ENCODE results near the gene PHACTR1.
A peak's percentile ranks its signal among the peaks of the same experiment; 100 is the strongest.

Gene PHACTR1

DNA sequence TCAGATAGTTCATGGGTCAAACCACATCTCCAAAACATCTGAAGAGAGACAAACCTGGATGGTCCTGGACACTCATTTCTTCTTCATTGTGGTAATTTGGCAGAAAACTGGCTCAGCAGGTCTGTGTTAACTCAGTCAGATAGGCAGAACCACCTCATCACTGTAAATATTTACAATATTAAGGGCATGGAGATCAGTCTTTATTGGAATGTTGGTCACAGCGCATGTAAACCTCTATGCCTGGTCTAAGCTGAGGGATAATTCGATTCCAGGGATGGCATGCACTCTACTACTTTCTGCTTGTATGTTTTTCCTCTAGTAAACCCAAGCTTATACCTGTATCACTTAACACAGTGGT is 615.8 kb downstream of the PHACTR1 start:
- TF ChIP-seq, protein P1, sequence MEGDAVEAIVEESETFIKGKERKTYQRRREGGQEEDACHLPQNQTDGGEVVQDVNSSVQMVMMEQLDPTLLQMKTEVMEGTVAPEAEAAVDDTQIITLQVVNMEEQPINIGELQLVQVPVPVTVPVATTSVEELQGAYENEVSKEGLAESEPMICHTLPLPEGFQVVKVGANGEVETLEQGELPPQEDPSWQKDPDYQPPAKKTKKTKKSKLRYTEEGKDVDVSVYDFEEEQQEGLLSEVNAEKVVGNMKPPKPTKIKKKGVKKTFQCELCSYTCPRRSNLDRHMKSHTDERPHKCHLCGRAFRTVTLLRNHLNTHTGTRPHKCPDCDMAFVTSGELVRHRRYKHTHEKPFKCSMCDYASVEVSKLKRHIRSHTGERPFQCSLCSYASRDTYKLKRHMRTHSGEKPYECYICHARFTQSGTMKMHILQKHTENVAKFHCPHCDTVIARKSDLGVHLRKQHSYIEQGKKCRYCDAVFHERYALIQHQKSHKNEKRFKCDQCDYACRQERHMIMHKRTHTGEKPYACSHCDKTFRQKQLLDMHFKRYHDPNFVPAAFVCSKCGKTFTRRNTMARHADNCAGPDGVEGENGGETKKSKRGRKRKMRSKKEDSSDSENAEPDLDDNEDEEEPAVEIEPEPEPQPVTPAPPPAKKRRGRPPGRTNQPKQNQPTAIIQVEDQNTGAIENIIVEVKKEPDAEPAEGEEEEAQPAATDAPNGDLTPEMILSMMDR (IDR thresholded peaks at IDR 0.05; ENCODE audit: low read depth, low read length, missing control alignments), result no peak
- in situ Hi-C loops (cut with HindIII; ENCODE audit: low sequenced_read_pairs), result loop anchor here (10.0 kb wide), 1 partner anchor 408 kb away; no protein-coding TSS in a partner anchor

DNA sequence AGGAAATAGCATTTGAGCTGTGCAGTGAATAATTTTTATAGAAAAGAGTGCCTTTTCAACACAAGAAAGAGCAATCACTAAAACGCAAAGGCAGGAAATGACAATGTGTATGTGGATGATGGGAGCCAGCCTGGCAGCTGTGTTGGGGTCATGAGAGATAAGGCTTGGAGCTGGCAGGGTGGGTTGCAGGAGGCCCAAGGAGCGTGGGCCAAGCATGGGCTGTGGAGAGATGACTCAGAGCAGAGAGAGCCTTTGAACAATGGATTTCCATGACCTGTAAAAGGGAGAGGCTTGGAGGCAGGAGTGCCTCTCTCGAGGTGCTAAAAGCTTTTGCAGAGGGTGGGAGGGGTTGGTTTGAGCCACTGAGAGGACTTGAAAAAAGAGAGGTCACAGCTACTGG is 618.4 kb downstream of the PHACTR1 start:
- no peak overlapping the region for H3K4me3 ChIP-seq (ENCODE audit: low read depth, low read length)
- no peak for DNase-seq (ENCODE audit: low read depth)
- TF ChIP-seq, protein P1 (IDR thresholded peaks at IDR 0.05; ENCODE audit: low read depth, low read length, missing control alignments), result no peak
- in situ Hi-C loops (cut with HindIII; ENCODE audit: low sequenced_read_pairs), result loop anchor here (10.0 kb wide), 1 partner anchor 410 kb away; no protein-coding TSS in a partner anchor

More for the DNA sequence above, 615.8 kb downstream of the PHACTR1 start:
- H3K4me3 ChIP-seq (ENCODE audit: low read depth, low read length), result no peak overlapping the region
- DNase-seq (ENCODE audit: low read depth), result no peak

DNA sequence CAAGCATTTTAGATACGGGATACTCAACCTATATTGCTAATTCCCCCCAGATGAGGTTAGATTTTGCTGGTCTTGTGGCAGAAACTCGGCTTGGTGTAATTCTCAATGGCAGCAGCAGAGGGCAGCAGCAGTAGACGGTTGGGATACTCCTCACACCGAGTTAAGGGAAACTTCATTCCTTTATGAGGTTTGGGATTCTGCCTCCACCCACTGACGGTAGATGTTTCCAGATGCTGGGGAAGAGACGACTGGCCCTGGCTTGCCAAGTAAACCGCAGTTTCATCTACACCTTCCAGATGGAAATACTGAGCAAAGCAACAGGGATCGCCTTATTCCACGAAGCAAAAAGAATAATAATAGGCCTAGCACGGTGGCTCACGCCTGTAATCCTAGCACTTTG is 620.0 kb downstream of the PHACTR1 start:
- TF ChIP-seq, protein P1 (IDR thresholded peaks at IDR 0.05; ENCODE audit: low read depth, low read length, missing control alignments), result peak; percentile 90
- in situ Hi-C loops (cut with HindIII; ENCODE audit: low sequenced_read_pairs), result loop anchor here (10.0 kb wide), 1 partner anchor 412 kb away; no protein-coding TSS in a partner anchor
- H3K4me3 ChIP-seq (ENCODE audit: low read depth, low read length), result no peak overlapping the region
- DNase-seq (ENCODE audit: low read depth), result peak; percentile 93

DNA sequence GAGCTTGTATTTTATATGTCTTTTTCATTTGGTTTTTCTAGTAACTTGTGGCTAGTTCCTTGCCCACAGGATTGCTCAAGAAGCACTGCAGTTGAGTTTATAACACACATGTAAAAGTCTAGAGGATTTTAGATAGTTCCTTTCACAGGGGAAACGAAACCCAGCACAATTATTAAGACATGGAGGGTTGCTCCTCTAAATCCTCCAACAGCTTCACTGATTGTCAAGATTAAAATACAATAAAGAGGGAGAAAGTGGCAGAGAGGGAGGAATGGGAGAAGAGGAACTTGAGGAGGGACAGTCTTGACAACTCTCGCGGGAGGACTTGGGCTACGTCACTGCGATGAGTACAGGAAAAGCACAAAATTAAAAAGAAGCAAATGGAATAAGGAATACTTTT is 621.5 kb downstream of the PHACTR1 start:
- H3K4me3 ChIP-seq (ENCODE audit: low read depth, low read length), result no peak overlapping the region
- TF ChIP-seq, protein P1 (IDR thresholded peaks at IDR 0.05; ENCODE audit: low read depth, low read length, missing control alignments), result no peak
- DNase-seq (ENCODE audit: low read depth), result no peak
- in situ Hi-C loops (cut with HindIII; ENCODE audit: low sequenced_read_pairs), result loop anchor here (10.0 kb wide), 1 partner anchor 413 kb away; no protein-coding TSS in a partner anchor
